Measurements from ENCODE around the gene QRICH2. TPM values are rescaled to one million over a fixed set of nuclear protein-coding genes. Genes with fewer than 3 reads are reported as not detected.

Gene QRICH2
- total RNA-seq, 1 donor from 2014 or later = 12.2 TPM

- no peaks in the 10 kb centered on the region for H3K9me3 Mint-ChIP-seq (ENCODE audit: unreplicated experiment)
- no peaks in the 10 kb centered on the region for H3K27me3 Mint-ChIP-seq (ENCODE audit: unreplicated experiment)
- H3K4me1 Mint-ChIP-seq (ENCODE audit: low read depth, unreplicated experiment) = peaks cover 2% of the 10 kb centered on the region
- no peak for DNase-seq
- H3K36me3 Mint-ChIP-seq (ENCODE audit: unreplicated experiment) = no peaks in the 10 kb centered on the region
- no peak overlapping the region for H3K4me3 Mint-ChIP-seq (ENCODE audit: unreplicated experiment)
- H3K27ac Mint-ChIP-seq (ENCODE audit: unreplicated experiment) = no peak overlapping the region
- TF ChIP-seq, protein P1, sequence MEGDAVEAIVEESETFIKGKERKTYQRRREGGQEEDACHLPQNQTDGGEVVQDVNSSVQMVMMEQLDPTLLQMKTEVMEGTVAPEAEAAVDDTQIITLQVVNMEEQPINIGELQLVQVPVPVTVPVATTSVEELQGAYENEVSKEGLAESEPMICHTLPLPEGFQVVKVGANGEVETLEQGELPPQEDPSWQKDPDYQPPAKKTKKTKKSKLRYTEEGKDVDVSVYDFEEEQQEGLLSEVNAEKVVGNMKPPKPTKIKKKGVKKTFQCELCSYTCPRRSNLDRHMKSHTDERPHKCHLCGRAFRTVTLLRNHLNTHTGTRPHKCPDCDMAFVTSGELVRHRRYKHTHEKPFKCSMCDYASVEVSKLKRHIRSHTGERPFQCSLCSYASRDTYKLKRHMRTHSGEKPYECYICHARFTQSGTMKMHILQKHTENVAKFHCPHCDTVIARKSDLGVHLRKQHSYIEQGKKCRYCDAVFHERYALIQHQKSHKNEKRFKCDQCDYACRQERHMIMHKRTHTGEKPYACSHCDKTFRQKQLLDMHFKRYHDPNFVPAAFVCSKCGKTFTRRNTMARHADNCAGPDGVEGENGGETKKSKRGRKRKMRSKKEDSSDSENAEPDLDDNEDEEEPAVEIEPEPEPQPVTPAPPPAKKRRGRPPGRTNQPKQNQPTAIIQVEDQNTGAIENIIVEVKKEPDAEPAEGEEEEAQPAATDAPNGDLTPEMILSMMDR (IDR thresholded peaks at IDR 0.05; ENCODE audit: partially characterized antibody, unreplicated experiment) = no peak
Observed at GRCh38 chr17:76336756-76337412, 28.8 kb upstream of the QRICH2 start.

DNA sequence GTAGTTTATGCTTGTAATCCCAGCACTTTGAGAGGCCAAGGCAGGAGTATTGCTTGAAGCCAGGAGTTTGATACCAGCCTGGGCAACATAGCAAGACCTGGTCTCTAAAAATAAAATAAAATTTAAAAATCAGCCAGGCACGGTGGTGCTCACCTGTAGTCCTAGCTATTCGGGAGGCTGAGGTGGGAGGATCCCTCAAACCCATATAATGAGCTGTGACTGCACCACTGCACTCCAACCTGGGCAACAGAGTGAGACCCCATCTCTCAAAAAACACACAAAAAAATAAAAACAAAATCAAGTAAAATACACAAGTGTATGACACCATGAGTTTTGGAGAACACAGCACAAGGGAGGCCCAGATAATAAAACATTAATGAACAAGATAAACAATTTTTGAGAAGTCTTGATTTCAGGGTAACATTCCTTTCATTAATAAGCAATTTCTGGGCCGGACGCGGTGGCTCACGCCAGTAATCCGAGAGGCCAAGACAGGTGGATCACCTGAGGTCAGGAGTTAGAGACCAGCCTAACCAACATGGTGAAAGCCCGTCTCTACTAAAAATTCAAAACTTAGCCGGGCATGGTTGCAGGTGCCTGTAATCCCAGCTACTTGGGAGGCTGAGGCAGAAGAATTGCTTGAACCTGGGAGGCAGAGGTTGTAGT, 27.8 kb upstream of the QRICH2 start:
- TF ChIP-seq, protein P1 (IDR thresholded peaks at IDR 0.05; ENCODE audit: partially characterized antibody, unreplicated experiment) = no peak
- H3K27ac Mint-ChIP-seq (ENCODE audit: unreplicated experiment) = no peak overlapping the region
- H3K9me3 Mint-ChIP-seq (ENCODE audit: unreplicated experiment) = no peaks in the 10 kb centered on the region
- peaks cover 2% of the 10 kb centered on the region for H3K4me1 Mint-ChIP-seq (ENCODE audit: low read depth, unreplicated experiment)
- H3K36me3 Mint-ChIP-seq (ENCODE audit: unreplicated experiment) = no peaks in the 10 kb centered on the region
- no peak overlapping the region for H3K4me3 Mint-ChIP-seq (ENCODE audit: unreplicated experiment)
- H3K27me3 Mint-ChIP-seq (ENCODE audit: unreplicated experiment) = no peaks in the 10 kb centered on the region
- DNase-seq = no peak

DNA sequence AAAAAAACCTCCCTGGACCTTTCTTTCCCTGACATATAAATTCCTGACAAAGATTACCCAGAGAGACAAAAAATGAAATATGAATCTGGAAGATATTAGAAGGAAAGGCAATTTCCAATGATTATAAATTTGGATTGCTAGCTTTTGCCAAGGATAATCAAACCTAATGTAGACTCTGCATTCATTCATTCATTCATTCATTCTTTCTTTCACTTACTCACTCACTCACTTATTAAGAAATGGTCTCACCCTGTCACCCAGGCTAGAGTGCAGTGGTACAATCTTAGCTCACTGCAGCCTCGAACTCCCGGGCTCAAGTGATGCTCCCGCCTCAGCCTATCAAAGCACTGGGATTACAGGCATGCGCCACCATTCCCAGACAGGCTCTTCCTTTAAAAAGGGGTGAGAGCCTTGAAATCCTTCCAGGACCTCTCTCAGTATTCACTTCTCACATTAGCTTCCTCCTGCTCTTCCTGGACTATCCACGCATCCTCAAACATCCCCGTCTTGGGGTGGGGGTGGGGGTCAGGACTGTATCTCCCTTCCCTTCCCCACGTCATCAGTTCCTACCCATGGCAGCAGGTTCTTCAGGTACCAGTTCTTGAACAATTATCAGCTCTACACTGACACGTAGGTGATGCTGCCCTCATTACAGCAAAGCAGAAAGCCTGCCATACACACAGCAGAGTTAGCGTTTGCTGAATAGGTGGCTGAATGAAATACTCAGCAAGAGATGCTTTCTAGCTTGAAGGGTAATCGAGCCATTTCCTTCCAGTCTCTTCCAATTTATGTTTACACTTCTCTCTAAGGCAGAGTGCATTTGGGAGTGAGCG, 25.8 kb upstream of the QRICH2 start:
- H3K4me1 Mint-ChIP-seq (ENCODE audit: low read depth, unreplicated experiment) = peaks cover 2% of the 10 kb centered on the region
- no peak for DNase-seq
- no peak overlapping the region for H3K4me3 Mint-ChIP-seq (ENCODE audit: unreplicated experiment)
- no peaks in the 10 kb centered on the region for H3K9me3 Mint-ChIP-seq (ENCODE audit: unreplicated experiment)
- TF ChIP-seq, protein P1 (IDR thresholded peaks at IDR 0.05; ENCODE audit: partially characterized antibody, unreplicated experiment) = no peak
- H3K27ac Mint-ChIP-seq (ENCODE audit: unreplicated experiment) = no peak overlapping the region
- H3K27me3 Mint-ChIP-seq (ENCODE audit: unreplicated experiment) = no peaks in the 10 kb centered on the region
- no peaks in the 10 kb centered on the region for H3K36me3 Mint-ChIP-seq (ENCODE audit: unreplicated experiment)

GRCh38 chr17:76331083-76331482, 23.0 kb upstream of the QRICH2 start:
- TF ChIP-seq, protein P1 (IDR thresholded peaks at IDR 0.05; ENCODE audit: partially characterized antibody, unreplicated experiment) = no peak
- H3K4me3 Mint-ChIP-seq (ENCODE audit: unreplicated experiment) = no peak overlapping the region
- H3K27me3 Mint-ChIP-seq (ENCODE audit: unreplicated experiment) = no peaks in the 10 kb centered on the region
- DNase-seq = no peak
- no peaks in the 10 kb centered on the region for H3K36me3 Mint-ChIP-seq (ENCODE audit: unreplicated experiment)
- no peak overlapping the region for H3K27ac Mint-ChIP-seq (ENCODE audit: unreplicated experiment)
- H3K4me1 Mint-ChIP-seq (ENCODE audit: low read depth, unreplicated experiment) = peaks cover 2% of the 10 kb centered on the region
- H3K9me3 Mint-ChIP-seq (ENCODE audit: unreplicated experiment) = no peaks in the 10 kb centered on the region

Data from glutamatergic neuron (in vitro differentiated cells).